ENCODE data around the gene PRRG2. TPM values are rescaled to one million over a fixed set of nuclear protein-coding genes. Genes with fewer than 3 reads are reported as not detected.

Gene PRRG2
- total and polyA plus RNA-seq, 9 of the 15 experiments (the other 6 are each of a cell fraction or from before 2014, with no cell fraction given): 0.06 to 1.1 (median 0.33) TPM

- peak; percentile 91 for TF ChIP-seq POLR2B (IDR thresholded peaks at IDR 0.05; ENCODE audit: low read depth, partially characterized antibody)
- peak; percentile 84 for TF ChIP-seq POLR2H (tag; IDR thresholded peaks at IDR 0.05; ENCODE audit: low read depth)
- TF ChIP-seq HDAC2 (IDR thresholded peaks at IDR 0.05): peak; percentile 56; the same call in 1 of the 2 replicates
- no peak for TF ChIP-seq SRSF3 (IDR thresholded peaks at IDR 0.05; ENCODE audit: insufficient read depth, low read length)
- peak; percentile 94 for TF ChIP-seq ZFX (CRISPR knock-in tag; IDR thresholded peaks at IDR 0.05)
- no peak for TF ChIP-seq ZBTB8A (IDR thresholded peaks at IDR 0.05; ENCODE audit: partially characterized antibody)
- no peak for TF ChIP-seq RHOXF2B (CRISPR knock-in tag; conservative IDR thresholded peaks at IDR 0.05)
- TF ChIP-seq, protein P1, sequence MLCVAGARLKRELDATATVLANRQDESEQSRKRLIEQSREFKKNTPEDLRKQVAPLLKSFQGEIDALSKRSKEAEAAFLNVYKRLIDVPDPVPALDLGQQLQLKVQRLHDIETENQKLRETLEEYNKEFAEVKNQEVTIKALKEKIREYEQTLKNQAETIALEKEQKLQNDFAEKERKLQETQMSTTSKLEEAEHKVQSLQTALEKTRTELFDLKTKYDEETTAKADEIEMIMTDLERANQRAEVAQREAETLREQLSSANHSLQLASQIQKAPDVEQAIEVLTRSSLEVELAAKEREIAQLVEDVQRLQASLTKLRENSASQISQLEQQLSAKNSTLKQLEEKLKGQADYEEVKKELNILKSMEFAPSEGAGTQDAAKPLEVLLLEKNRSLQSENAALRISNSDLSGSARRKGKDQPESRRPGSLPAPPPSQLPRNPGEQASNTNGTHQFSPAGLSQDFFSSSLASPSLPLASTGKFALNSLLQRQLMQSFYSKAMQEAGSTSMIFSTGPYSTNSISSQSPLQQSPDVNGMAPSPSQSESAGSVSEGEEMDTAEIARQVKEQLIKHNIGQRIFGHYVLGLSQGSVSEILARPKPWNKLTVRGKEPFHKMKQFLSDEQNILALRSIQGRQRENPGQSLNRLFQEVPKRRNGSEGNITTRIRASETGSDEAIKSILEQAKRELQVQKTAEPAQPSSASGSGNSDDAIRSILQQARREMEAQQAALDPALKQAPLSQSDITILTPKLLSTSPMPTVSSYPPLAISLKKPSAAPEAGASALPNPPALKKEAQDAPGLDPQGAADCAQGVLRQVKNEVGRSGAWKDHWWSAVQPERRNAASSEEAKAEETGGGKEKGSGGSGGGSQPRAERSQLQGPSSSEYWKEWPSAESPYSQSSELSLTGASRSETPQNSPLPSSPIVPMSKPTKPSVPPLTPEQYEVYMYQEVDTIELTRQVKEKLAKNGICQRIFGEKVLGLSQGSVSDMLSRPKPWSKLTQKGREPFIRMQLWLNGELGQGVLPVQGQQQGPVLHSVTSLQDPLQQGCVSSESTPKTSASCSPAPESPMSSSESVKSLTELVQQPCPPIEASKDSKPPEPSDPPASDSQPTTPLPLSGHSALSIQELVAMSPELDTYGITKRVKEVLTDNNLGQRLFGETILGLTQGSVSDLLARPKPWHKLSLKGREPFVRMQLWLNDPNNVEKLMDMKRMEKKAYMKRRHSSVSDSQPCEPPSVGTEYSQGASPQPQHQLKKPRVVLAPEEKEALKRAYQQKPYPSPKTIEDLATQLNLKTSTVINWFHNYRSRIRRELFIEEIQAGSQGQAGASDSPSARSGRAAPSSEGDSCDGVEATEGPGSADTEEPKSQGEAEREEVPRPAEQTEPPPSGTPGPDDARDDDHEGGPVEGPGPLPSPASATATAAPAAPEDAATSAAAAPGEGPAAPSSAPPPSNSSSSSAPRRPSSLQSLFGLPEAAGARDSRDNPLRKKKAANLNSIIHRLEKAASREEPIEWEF (CRISPR knock-in tag; IDR thresholded peaks at IDR 0.05): no peak
- TF ChIP-seq TEAD4 (IDR thresholded peaks at IDR 0.05; ENCODE audit: low read length): 0 out of 2 replicates have a peak, but pooled peaks have one; percentile 20
- TF ChIP-seq TEAD4 (CRISPR knock-in tag; IDR thresholded peaks at IDR 0.05; ENCODE audit: borderline replicate concordance): peak; percentile 82
- no peak for TF ChIP-seq ZC3H11A (IDR thresholded peaks at IDR 0.05; ENCODE audit: low read depth, low read length)
- peak; percentile 25; the same call in 1 of the 2 replicates for TF ChIP-seq NFIC (IDR thresholded peaks at IDR 0.05)
- TF ChIP-seq ZNF766 (CRISPR knock-in tag; conservative IDR thresholded peaks at IDR 0.05): no peak
- no peak for TF ChIP-seq ZNF655 (CRISPR knock-in tag; IDR thresholded peaks at IDR 0.05)
- TF ChIP-seq SMAD4 (CRISPR knock-in tag; conservative IDR thresholded peaks at IDR 0.05): peak; percentile 33; the same call in 1 of the 2 replicates
- TF ChIP-seq ZC3H8 (IDR thresholded peaks at IDR 0.05): peak; percentile 10; the same call in 1 of the 2 replicates
- TF ChIP-seq ZNF232 (CRISPR knock-in tag; IDR thresholded peaks at IDR 0.05): peak; percentile 19; the same call in 1 of the 2 replicates
- TF ChIP-seq RCOR1 (IDR thresholded peaks at IDR 0.05; ENCODE audit: borderline replicate concordance in 1 of 2, low read depth in 2 of 2, low read length in 2 of 2): 0 out of 4 replicates have a peak, but pooled peaks of 1 of the 2 experiments have one; percentile 25
- TF ChIP-seq HCFC1 (IDR thresholded peaks at IDR 0.05; ENCODE audit: low read depth, low read length): no peak
- no peak for TF ChIP-seq PATZ1 (CRISPR knock-in tag; IDR thresholded peaks at IDR 0.05; ENCODE audit: borderline replicate concordance)
Measured at GRCh38 chr19:49590071-49590970, 9.2 kb downstream of the PRRG2 start (continued).
